ENCODE measurements around the gene MAD1L1. TPM values are rescaled to one million over a fixed set of nuclear protein-coding genes. Genes with fewer than 3 reads are reported as not detected.
A peak's percentile ranks its signal among the peaks of the same experiment; 100 is the strongest.

MAD1L1 gene
- total and polyA plus RNA-seq, 8 donors: 21.4 to 58.8 (median 22.5) TPM

DNA sequence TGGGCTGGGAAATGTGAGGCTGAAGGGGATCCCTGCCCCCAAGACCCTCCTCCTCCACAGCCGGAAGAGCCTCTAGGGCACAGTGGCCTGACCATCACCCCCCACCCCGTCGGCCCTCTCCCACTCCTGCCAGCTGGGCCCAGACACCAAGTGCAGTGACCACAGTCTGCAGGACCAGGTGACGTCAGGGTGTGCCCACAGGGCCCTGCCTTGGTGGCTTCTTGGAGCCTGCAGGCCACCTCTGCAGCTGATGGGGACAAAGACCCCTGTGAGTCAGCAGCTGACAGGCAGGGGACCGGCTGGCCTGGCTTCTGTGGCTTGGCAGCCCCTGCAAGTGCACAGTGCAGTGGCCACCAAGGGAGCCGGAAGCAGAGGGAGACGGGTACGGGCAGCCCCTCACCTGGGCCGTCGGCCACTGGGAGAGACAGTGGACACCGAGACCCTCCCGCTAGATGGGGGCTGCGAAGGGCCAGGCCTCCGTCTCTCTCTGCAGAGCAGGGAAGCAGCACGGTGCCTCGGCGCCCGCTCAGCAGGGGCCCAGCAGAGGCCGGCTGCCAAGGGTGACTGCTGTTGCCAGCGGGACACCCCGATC, 288.0 kb downstream of the MAD1L1 start:
- TF ChIP-seq, protein P1, sequence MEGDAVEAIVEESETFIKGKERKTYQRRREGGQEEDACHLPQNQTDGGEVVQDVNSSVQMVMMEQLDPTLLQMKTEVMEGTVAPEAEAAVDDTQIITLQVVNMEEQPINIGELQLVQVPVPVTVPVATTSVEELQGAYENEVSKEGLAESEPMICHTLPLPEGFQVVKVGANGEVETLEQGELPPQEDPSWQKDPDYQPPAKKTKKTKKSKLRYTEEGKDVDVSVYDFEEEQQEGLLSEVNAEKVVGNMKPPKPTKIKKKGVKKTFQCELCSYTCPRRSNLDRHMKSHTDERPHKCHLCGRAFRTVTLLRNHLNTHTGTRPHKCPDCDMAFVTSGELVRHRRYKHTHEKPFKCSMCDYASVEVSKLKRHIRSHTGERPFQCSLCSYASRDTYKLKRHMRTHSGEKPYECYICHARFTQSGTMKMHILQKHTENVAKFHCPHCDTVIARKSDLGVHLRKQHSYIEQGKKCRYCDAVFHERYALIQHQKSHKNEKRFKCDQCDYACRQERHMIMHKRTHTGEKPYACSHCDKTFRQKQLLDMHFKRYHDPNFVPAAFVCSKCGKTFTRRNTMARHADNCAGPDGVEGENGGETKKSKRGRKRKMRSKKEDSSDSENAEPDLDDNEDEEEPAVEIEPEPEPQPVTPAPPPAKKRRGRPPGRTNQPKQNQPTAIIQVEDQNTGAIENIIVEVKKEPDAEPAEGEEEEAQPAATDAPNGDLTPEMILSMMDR (IDR thresholded peaks at IDR 0.05): no peak
- Histone ChIP-seq H3K27ac (no peak overlapping the region), H3K9me3 (no peaks in the 10 kb centered on the region), H3K4me1 (peaks cover 0 to 51% of the 10 kb centered on the region in 2 donors), H3K36me3 (no peaks in the 10 kb centered on the region), H3K27me3 (no peaks in the 10 kb centered on the region), H3K4me3 (no peak overlapping the region)
- DNase-seq (peak in 2 of 4 donors; percentile 31 to 66), ATAC-seq (no peak)
- intact Hi-C loops (cut with DNase I): no loop called here

DNA sequence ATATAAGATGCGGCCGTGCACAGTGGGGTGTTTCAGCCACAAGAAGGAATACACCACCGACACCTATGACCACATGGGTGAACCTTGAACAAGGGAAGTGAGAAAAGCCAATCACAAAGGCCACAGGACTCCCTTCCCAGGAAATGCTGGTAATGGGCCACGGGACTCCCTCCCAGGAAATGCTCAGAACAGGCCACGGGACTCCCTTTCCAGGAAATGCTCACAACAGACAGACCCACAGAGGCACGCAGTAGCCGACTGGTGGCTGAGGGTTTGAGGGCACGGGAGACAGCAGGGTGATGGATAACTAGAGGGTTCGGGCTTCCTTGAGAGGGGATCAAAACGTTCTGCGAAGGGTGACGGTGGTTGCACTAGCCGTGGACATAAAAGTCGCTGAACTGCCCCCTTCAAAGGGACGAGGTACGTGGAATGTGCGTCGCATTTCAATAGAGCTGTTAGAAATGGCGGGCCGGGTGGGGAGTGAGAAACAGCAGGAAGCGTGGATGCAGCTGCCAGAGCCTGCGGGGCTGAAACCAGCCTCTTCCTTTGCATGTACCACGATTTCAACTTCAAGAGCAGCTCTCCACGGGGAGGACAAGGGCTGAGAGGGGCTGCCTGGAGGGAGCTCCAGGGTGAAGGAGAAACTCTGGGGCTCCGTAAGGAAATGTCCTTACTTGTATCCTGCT, 288.7 kb downstream of the MAD1L1 start:
- Histone ChIP-seq H3K27me3 (no peaks in the 10 kb centered on the region), H3K4me1 (peaks cover 0 to 50% of the 10 kb centered on the region in 2 donors), H3K4me3 (no peak overlapping the region), H3K27ac (no peak overlapping the region), H3K36me3 (no peaks in the 10 kb centered on the region), H3K9me3 (no peaks in the 10 kb centered on the region)
- ATAC-seq: no peak
- DNase-seq: peak in 2 of 4 donors; percentile 35 to 48
- intact Hi-C loops (cut with DNase I): no loop called here
- TF ChIP-seq, protein P1 (IDR thresholded peaks at IDR 0.05): no peak

DNA sequence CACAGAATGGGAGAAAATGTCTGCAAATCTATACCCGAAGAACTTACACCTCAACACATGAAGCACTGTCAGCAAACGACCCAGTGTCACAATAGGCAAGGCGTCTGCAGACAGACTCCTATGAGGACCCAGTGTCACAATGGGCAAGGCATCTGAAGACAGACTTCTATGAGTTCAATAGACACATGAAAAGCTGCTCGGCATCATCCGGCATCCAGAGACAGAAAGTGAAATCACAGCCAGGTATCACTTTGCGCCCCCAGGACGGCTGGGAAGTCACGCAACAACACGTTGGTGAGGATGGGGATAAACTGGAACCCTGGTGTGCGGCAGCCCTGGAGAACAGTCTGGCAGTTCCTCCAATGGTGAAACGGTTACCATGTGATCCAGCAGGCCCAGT, 289.4 kb downstream of the MAD1L1 start:
- peak in 2 of 4 donors; percentile 24 to 26 for DNase-seq
- Histone ChIP-seq H3K27ac (no peak overlapping the region), H3K27me3 (no peaks in the 10 kb centered on the region), H3K4me1 (peaks cover 0 to 49% of the 10 kb centered on the region in 2 donors), H3K4me3 (no peak overlapping the region), H3K9me3 (no peaks in the 10 kb centered on the region), H3K36me3 (no peaks in the 10 kb centered on the region)
- intact Hi-C loops (cut with DNase I): no loop called here
- TF ChIP-seq, protein P1 (IDR thresholded peaks at IDR 0.05): no peak
- ATAC-seq: no peak

DNA sequence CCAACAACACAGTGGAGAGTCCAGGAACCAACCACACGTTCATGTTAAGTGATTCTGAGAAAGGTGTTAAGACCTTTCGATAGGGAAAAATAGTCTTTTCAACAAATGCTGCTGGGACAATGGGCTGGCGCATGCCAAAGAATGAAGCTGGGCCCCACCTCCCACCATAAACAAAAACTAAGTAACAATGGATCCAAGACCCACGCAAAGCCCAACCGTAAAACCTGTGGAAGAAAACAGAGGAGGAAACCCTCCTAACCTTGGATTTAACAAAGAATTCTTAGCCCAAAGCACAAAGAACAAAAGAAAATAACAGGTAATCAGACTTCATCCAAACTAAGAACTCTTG, 289.8 kb downstream of the MAD1L1 start:
- intact Hi-C loops (cut with DNase I): no loop called here
- no peak for DNase-seq
- TF ChIP-seq, protein P1 (IDR thresholded peaks at IDR 0.05): no peak
- peak overlapping the region in 1 of 2 donors; percentile 30 for H3K27ac ChIP-seq
- no peak overlapping the region for H3K4me3 ChIP-seq
- ATAC-seq: no peak
- peaks cover 0 to 49% of the 10 kb centered on the region in 2 donors for H3K4me1 ChIP-seq
- H3K36me3 ChIP-seq: no peaks in the 10 kb centered on the region
- H3K27me3 ChIP-seq: no peaks in the 10 kb centered on the region
- H3K9me3 ChIP-seq: no peaks in the 10 kb centered on the region

DNA sequence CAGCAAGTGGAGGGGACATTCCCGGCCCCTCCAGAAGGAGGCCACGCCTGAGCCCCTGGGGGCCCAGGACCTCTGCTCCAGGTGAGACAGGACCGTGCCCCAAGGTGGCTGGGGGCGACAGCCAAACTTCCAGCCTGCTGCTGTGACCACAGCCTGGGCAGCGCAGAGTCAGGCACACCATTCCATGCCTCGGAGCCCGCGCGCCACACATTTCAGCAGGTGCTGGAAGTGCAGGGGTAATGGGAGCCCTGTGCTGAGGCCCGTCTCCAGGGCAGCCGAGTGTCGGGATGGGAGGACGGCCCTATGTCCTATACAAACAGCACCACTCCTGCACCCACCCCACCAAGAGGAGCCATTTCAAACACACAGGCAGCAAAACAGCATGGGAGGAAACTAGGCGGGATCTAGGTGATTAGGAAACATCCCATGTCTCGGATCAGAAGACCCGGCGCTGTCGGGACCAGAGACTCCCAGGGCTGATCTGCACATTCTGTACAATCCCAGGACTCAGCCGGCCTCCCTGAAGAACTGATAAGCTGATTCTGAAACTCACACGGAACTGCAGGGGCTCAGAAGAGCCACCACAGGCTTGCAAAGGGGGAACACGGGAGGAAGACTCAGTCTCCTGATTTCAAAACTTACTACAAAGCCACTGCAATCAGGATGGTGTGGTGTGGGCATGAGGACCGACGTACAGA, 290.4 kb downstream of the MAD1L1 start:
- H3K9me3 ChIP-seq: no peaks in the 10 kb centered on the region

More for the DNA sequence above, 290.4 kb downstream of the MAD1L1 start:
- H3K36me3 ChIP-seq: no peaks in the 10 kb centered on the region
- peak overlapping the region in 1 of 2 donors; percentile 30 for H3K27ac ChIP-seq
- TF ChIP-seq, protein P1 (IDR thresholded peaks at IDR 0.05): no peak
- intact Hi-C loops (cut with DNase I): no loop called here
- peak in 2 of 4 donors; percentile 28 to 70 for DNase-seq
- ATAC-seq: no peak
- H3K27me3 ChIP-seq: no peaks in the 10 kb centered on the region
- peaks cover 0 to 49% of the 10 kb centered on the region in 2 donors for H3K4me1 ChIP-seq
- no peak overlapping the region for H3K4me3 ChIP-seq

Data from left lung (tissue), 10 donors.